ENCODE measurements around the gene ACOX2.

- TF ChIP-seq FOXK2 (IDR thresholded peaks at IDR 0.05), result no peak
- TF ChIP-seq EZH2 (IDR thresholded peaks at IDR 0.05; ENCODE audit: borderline replicate concordance, control insufficient read depth, low read depth, low read length), result no peak
- no peak for TF ChIP-seq CTCF (IDR thresholded peaks at IDR 0.05 in 2 of 3, conservative IDR thresholded peaks at IDR 0.05 in 1 of 3; ENCODE audit: control insufficient read depth in 2 of 3, extremely low read depth in 1 of 3, insufficient read depth in 1 of 3, low read depth in 3 of 3, low read length in 3 of 3)
- no peak for TF ChIP-seq EP300 (IDR thresholded peaks at IDR 0.05; ENCODE audit: borderline replicate concordance in 1 of 2, control insufficient read depth in 1 of 2, low read depth in 2 of 2, low read length in 2 of 2)
- no peak for TF ChIP-seq SMARCA5 (IDR thresholded peaks at IDR 0.05)
- TF ChIP-seq SP1 (IDR thresholded peaks at IDR 0.05; ENCODE audit: low read depth, low read length), result no peak
- no peak for TF ChIP-seq POLR2AphosphoS5 (IDR thresholded peaks at IDR 0.05; ENCODE audit: low read length)
- TF ChIP-seq CEBPB (IDR thresholded peaks at IDR 0.05; ENCODE audit: borderline replicate concordance in 1 of 2, low read depth in 2 of 2, low read length in 2 of 2), result no peak
- TF ChIP-seq, protein P1, sequence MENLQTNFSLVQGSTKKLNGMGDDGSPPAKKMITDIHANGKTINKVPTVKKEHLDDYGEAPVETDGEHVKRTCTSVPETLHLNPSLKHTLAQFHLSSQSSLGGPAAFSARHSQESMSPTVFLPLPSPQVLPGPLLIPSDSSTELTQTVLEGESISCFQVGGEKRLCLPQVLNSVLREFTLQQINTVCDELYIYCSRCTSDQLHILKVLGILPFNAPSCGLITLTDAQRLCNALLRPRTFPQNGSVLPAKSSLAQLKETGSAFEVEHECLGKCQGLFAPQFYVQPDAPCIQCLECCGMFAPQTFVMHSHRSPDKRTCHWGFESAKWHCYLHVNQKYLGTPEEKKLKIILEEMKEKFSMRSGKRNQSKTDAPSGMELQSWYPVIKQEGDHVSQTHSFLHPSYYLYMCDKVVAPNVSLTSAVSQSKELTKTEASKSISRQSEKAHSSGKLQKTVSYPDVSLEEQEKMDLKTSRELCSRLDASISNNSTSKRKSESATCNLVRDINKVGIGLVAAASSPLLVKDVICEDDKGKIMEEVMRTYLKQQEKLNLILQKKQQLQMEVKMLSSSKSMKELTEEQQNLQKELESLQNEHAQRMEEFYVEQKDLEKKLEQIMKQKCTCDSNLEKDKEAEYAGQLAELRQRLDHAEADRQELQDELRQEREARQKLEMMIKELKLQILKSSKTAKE (IDR thresholded peaks at IDR 0.05; ENCODE audit: low read depth, poor library complexity, severe bottlenecking), result no peak
- no peak for TF ChIP-seq NR2C2 (IDR thresholded peaks at IDR 0.05; ENCODE audit: borderline replicate concordance, control insufficient read depth, insufficient read length, low read depth)
- TF ChIP-seq TAF1 (IDR thresholded peaks at IDR 0.05; ENCODE audit: borderline replicate concordance, low read depth, low read length), result no peak
- no peak for TF ChIP-seq CBFB (IDR thresholded peaks at IDR 0.05; ENCODE audit: low read depth)
- no peak for TF ChIP-seq GATAD2B (conservative IDR thresholded peaks at IDR 0.05; ENCODE audit: low read depth)
- TF ChIP-seq POLR2A (IDR thresholded peaks at IDR 0.05; ENCODE audit: low read depth, low read length), result no peak
These were observed 15.7 kb downstream of the ACOX2 start for GRCh38 chr3:58521336-58521670.
